WTC11 (cell line): Measurements from ENCODE around the gene C1QB. TPM values are rescaled to one million over a fixed set of nuclear protein-coding genes. Genes with fewer than 3 reads are reported as not detected.

ENCODE experiments used
- ATAC-seq: fragments of 200-7000 bp; cut with Tn5 transposase; 2 replicates; pipeline ENCODE4 v1.10.0; 2021; ENCODE audit warnings: mild to moderate bottlenecking, moderate library complexity
- CTCF ChIA-PET: fragments of 300-600 bp; sonication (Branson Sonifier 250); formaldehyde crosslinking; loops from one replicate; lab custom pipeline; 2021; ENCODE audit warnings: antibody characterized with exemption; lab: Charles Lee
- POLR2A ChIA-PET: fragments of 350-600 bp; sonication (Branson Sonifier 250); formaldehyde crosslinking; loops from one replicate; lab custom pipeline; 2021; ENCODE audit warnings: antibody characterized with exemption; lab: Charles Lee
- DNase-seq: peaks from one replicate; pipeline ENCODE4 v3.0.0; 2021; ENCODE audit warnings: low spot score
- H3K27ac Mint-ChIP-seq: 2 replicates; pipeline ENCODE4 v1.8.0; 2021; ENCODE audit warnings: mixed read lengths
- H3K27me3 Mint-ChIP-seq: 2 replicates; pipeline ENCODE4 v1.8.0; 2021; ENCODE audit warnings: low read depth, mild to moderate bottlenecking, moderate library complexity, mixed read lengths
- H3K36me3 Mint-ChIP-seq: 2 replicates; pipeline ENCODE4 v1.8.0; 2021; ENCODE audit warnings: mixed read lengths
- H3K4me1 Mint-ChIP-seq: 2 replicates; pipeline ENCODE4 v1.8.0; 2022; ENCODE audit warnings: mixed read lengths
- H3K4me3 Mint-ChIP-seq: 2 replicates; pipeline ENCODE4 v1.8.0; 2021; ENCODE audit warnings: mild to moderate bottlenecking, moderate library complexity, mixed read lengths
- H3K9me3 Mint-ChIP-seq: 2 replicates; pipeline ENCODE4 v1.8.0; 2021; ENCODE audit warnings: mixed read lengths
- AFF4 ChIP-seq: sonication (generic); formaldehyde crosslinking; IDR thresholded peaks from 2 replicates; pipeline ENCODE4 v1.8.1; 2023; ENCODE audit warnings: mild to moderate bottlenecking, missing genetic modification reagents, borderline replicate concordance
- ATF1 ChIP-seq: sonication (generic); formaldehyde crosslinking; IDR thresholded peaks from 2 replicates; pipeline ENCODE4 v1.8.1; 2023; ENCODE audit warnings: mild to moderate bottlenecking, moderate library complexity, missing genetic modification reagents
- ATF3 ChIP-seq: sonication (generic); formaldehyde crosslinking; conservative IDR thresholded peaks from 2 replicates; pipeline ENCODE4 v1.8.1; 2022; ENCODE audit warnings: mild to moderate bottlenecking, missing genetic modification reagents
- E2F1 ChIP-seq: sonication (generic); formaldehyde crosslinking; IDR thresholded peaks from 2 replicates; pipeline ENCODE4 v1.8.0; 2022; ENCODE audit warnings: mild to moderate bottlenecking, missing genetic modification reagents
- ELF4 ChIP-seq: sonication (generic); formaldehyde crosslinking; IDR thresholded peaks from 2 replicates; pipeline ENCODE4 v1.8.1; 2022; ENCODE audit warnings: low read depth, mild to moderate bottlenecking, moderate library complexity, missing genetic modification reagents
- EMX1 ChIP-seq: fragments of 250-450 bp; sonication (Bioruptor Pico); IDR thresholded peaks from 2 replicates; pipeline ENCODE4 v1.8.0; 2021; ENCODE audit warnings: mild to moderate bottlenecking
- GRHL2 ChIP-seq: fragments of 250-450 bp; sonication (Bioruptor Pico); IDR thresholded peaks from 2 replicates; pipeline ENCODE4 v1.8.0; 2022; ENCODE audit warnings: mild to moderate bottlenecking, moderate library complexity; ENCODE audit not compliant: insufficient replicate concordance, severe bottlenecking
- GTF2I ChIP-seq: fragments of 250-450 bp; sonication (Bioruptor Pico); conservative IDR thresholded peaks from 2 replicates; pipeline ENCODE4 v1.4.0; 2021; ENCODE audit warnings: mild to moderate bottlenecking
- IRF2 ChIP-seq: sonication (generic); formaldehyde crosslinking; IDR thresholded peaks from 2 replicates; pipeline ENCODE4 v1.8.0; 2022; ENCODE audit warnings: low read depth, missing genetic modification reagents, borderline replicate concordance
- JUN ChIP-seq: sonication (generic); formaldehyde crosslinking; IDR thresholded peaks from 2 replicates; pipeline ENCODE4 v1.8.0; 2023; ENCODE audit warnings: mild to moderate bottlenecking, missing genetic modification reagents
- MYBL2 ChIP-seq: sonication (generic); formaldehyde crosslinking; IDR thresholded peaks from 2 replicates; pipeline ENCODE4 v1.8.1; 2023; ENCODE audit warnings: mild to moderate bottlenecking, moderate library complexity, missing genetic modification reagents
- NFYB ChIP-seq: sonication (generic); formaldehyde crosslinking; conservative IDR thresholded peaks from 2 replicates; pipeline ENCODE4 v1.8.0; 2022; ENCODE audit warnings: low read depth, missing genetic modification reagents
- NR1H2 ChIP-seq: sonication (generic); formaldehyde crosslinking; IDR thresholded peaks from 2 replicates; pipeline ENCODE4 v1.9.0; 2021; ENCODE audit warnings: mild to moderate bottlenecking, moderate library complexity, missing genetic modification reagents
- SP1 ChIP-seq: sonication (generic); formaldehyde crosslinking; conservative IDR thresholded peaks from 2 replicates; pipeline ENCODE4 v1.8.1; 2022; ENCODE audit warnings: missing genetic modification reagents
- TEAD4 ChIP-seq: sonication (generic); formaldehyde crosslinking; IDR thresholded peaks from 2 replicates; pipeline ENCODE4 v1.8.0; 2022; ENCODE audit warnings: mild to moderate bottlenecking, missing genetic modification reagents
- ZBTB21 ChIP-seq: sonication (generic); formaldehyde crosslinking; IDR thresholded peaks from 2 replicates; pipeline ENCODE4 v1.8.1; 2023; ENCODE audit warnings: mild to moderate bottlenecking, missing genetic modification reagents, borderline replicate concordance
- ZMAT4 ChIP-seq: fragments of 250-450 bp; sonication (Bioruptor Pico); IDR thresholded peaks from 2 replicates; pipeline ENCODE4 v1.9.0; 2021; ENCODE audit warnings: mild to moderate bottlenecking
- ZNF219 ChIP-seq: sonication (generic); formaldehyde crosslinking; IDR thresholded peaks from 2 replicates; pipeline ENCODE4 v1.8.0; 2023; ENCODE audit warnings: missing genetic modification reagents, mild to moderate bottlenecking, borderline replicate concordance
- ZNF232 ChIP-seq: sonication (generic); formaldehyde crosslinking; IDR thresholded peaks from 2 replicates; pipeline ENCODE4 v1.8.0; 2022; ENCODE audit warnings: mild to moderate bottlenecking, missing genetic modification reagents
- ZNF263 ChIP-seq: sonication (generic); formaldehyde crosslinking; IDR thresholded peaks from 2 replicates; pipeline ENCODE4 v1.8.1; 2022; ENCODE audit warnings: low read depth, mild to moderate bottlenecking, moderate library complexity, missing genetic modification reagents
- ZNF423 ChIP-seq: fragments of 250-450 bp; sonication (Bioruptor Pico); IDR thresholded peaks from 2 replicates; pipeline ENCODE4 v2.1.2; 2022; ENCODE audit warnings: mild to moderate bottlenecking, moderate library complexity
- ZNF512 ChIP-seq: sonication (generic); formaldehyde crosslinking; IDR thresholded peaks from 2 replicates; pipeline ENCODE4 v1.8.1; 2022; ENCODE audit warnings: missing genetic modification reagents, borderline replicate concordance
- ZNF671 ChIP-seq: fragments of 250-450 bp; sonication (Bioruptor Pico); IDR thresholded peaks from 2 replicates; pipeline ENCODE4 v1.8.0; 2021; ENCODE audit warnings: mild to moderate bottlenecking
- total RNA-seq: library from RNA; stranded (reverse); gene quantifications from 3 replicates; pipeline ENCODE4 v1.2.3, GENCODE V29; 2021

The C1QB gene
- total RNA-seq, 1 experiment from 2014 or later = 0.61 TPM

- ChIA-PET POLR2A (interaction anchor here (0.6 kb wide), 1 partner anchor 786 kb away, joined by 3 read pairs; no protein-coding TSS in a partner anchor), CTCF (interaction anchor here (0.5 to 2.2 kb wide), 15 partner anchors 13 to 309 kb away, joined by 3 to 8 read pairs (median 4); no protein-coding TSS in a partner anchor)
- DNase-seq (no peak), ATAC-seq (peak; percentile 77)
- H3K27me3 Mint-ChIP-seq = no peaks in the 10 kb centered on the region; the same call in 1 of the 2 replicates
- no peaks in the 10 kb centered on the region for H3K36me3 Mint-ChIP-seq
- no peak overlapping the region for H3K27ac Mint-ChIP-seq
- H3K4me1 Mint-ChIP-seq = no peaks in the 10 kb centered on the region
- H3K9me3 Mint-ChIP-seq = no peaks in the 10 kb centered on the region
- H3K4me3 Mint-ChIP-seq = no peak overlapping the region
- TF ChIP-seq GTF2I (CRISPR knock-in tag) (peak; percentile 86), JUN (CRISPR knock-in tag) (no peak), ZNF232 (CRISPR knock-in tag) (no peak)
These were observed 1.7 kb downstream of the C1QB start for GRCh38 chr1:22654692-22655091.

GRCh38 chr1:22658385-22659163 is 5.5 kb downstream of the C1QB start:
- Mint-ChIP-seq H3K9me3 (no peaks in the 10 kb centered on the region), H3K27me3 (no peaks in the 10 kb centered on the region; the same call in 1 of the 2 replicates), H3K27ac (no peak overlapping the region), H3K36me3 (no peaks in the 10 kb centered on the region), H3K4me3 (no peak overlapping the region), H3K4me1 (no peaks in the 10 kb centered on the region; the same call in 1 of the 2 replicates)
- TF ChIP-seq ATF1 (CRISPR knock-in tag) (no peak), MYBL2 (no peak), ZNF219 (CRISPR knock-in tag) (no peak), AFF4 (CRISPR knock-in tag) (no peak), E2F1 (CRISPR knock-in tag) (no peak), ZNF671 (CRISPR knock-in tag) (no peak), SP1 (no peak), ZMAT4 (CRISPR knock-in tag) (no peak), ZNF512 (no peak), NR1H2 (CRISPR knock-in tag) (no peak), EMX1 (CRISPR knock-in tag) (no peak), NFYB (CRISPR knock-in tag) (no peak), IRF2 (CRISPR knock-in tag) (no peak), TEAD4 (CRISPR knock-in tag) (no peak), ZNF263 (no peak), ELF4 (CRISPR knock-in tag) (no peak), GRHL2 (no peak), ZBTB21 (CRISPR knock-in tag) (no peak), ATF3 (CRISPR knock-in tag) (no peak), ZNF423 (CRISPR knock-in tag) (no peak)
- no peak for ATAC-seq
- ChIA-PET CTCF (no interaction called here), POLR2A (no interaction called here)
- no peak for DNase-seq
